ENCODE data around the gene BAHCC1. TPM values are rescaled to one million over a fixed set of nuclear protein-coding genes. Genes with fewer than 3 reads are reported as not detected.

BAHCC1 gene
- total and polyA plus RNA-seq, 2 donors from 2014 or later = 2.6 to 20.5 TPM

DNA sequence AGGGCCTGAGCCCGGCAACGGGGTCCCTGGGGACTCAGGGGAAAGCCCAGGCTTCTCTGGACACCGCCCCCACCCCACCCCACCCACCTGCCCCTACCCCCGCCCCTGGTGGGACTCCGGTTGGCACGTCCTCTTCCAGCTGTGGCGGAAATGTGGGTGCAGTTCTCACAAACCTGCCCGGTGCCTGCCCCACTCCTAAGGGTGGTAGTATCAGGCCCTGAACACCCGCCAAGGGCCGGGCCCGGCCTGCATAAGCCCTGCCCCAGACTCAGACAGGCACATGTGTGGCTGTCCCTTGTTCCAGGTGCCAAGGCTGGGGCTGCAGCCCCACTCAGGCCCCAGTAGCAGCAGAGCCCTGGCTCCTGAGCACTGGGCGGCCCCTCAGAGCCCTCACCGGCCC is 59.2 kb downstream of the BAHCC1 start:
- Histone ChIP-seq H3K27me3 (ENCODE audit: control insufficient read depth, insufficient read depth, low read length) (no peaks in the 10 kb centered on the region), H3K36me3 (ENCODE audit: control insufficient read depth in 2 of 3, insufficient read depth in 3 of 3, low read length in 3 of 3) (no peaks in the 10 kb centered on the region), H3K9ac (ENCODE audit: low read length in 3 of 3) (no peak overlapping the region), H3K4me1 (ENCODE audit: control insufficient read depth in 2 of 3, insufficient read depth in 2 of 3, low read depth in 1 of 3, low read length in 3 of 3) (no peaks in the 10 kb centered on the region), H3K4me3 (ENCODE audit: low read length in 3 of 3) (no peak overlapping the region), H3K9me3 (ENCODE audit: control insufficient read depth in 2 of 3, insufficient read depth in 1 of 3, low read length in 3 of 3) (no peaks in the 10 kb centered on the region), H3K27ac (ENCODE audit: low read depth in 2 of 2, low read length in 2 of 2) (no peak overlapping the region)
- DNase-seq (no peak), FAIRE-seq (no peak)
- intact Hi-C loops (cut with DNase I) = no loop called here
- TF ChIP-seq, protein P1, sequence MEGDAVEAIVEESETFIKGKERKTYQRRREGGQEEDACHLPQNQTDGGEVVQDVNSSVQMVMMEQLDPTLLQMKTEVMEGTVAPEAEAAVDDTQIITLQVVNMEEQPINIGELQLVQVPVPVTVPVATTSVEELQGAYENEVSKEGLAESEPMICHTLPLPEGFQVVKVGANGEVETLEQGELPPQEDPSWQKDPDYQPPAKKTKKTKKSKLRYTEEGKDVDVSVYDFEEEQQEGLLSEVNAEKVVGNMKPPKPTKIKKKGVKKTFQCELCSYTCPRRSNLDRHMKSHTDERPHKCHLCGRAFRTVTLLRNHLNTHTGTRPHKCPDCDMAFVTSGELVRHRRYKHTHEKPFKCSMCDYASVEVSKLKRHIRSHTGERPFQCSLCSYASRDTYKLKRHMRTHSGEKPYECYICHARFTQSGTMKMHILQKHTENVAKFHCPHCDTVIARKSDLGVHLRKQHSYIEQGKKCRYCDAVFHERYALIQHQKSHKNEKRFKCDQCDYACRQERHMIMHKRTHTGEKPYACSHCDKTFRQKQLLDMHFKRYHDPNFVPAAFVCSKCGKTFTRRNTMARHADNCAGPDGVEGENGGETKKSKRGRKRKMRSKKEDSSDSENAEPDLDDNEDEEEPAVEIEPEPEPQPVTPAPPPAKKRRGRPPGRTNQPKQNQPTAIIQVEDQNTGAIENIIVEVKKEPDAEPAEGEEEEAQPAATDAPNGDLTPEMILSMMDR (IDR thresholded peaks at IDR 0.05; ENCODE audit: borderline replicate concordance, extremely low read depth, insufficient read depth) = no peak

DNA sequence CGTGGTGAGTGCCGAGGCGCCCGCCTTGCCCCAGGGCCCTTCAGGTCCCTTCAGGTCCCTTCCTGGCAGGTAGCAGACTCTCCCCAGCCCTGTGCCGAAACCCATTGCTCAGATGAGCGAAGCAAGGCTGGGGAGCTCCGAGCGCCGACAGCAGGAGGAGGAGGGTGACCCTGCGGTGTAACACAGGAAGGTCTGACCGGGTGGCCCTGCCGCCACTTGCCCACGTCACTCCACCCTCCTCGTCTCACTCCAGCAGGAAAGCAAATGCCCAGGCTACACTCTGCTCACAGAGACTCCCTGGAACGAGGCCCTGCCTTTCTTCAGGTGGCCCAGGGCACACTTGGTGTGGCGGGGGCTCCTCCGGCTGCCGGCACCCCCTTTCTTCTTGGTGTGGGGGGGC is 60.1 kb downstream of the BAHCC1 start:
- no peak for FAIRE-seq
- TF ChIP-seq, protein P1 (IDR thresholded peaks at IDR 0.05; ENCODE audit: borderline replicate concordance, extremely low read depth, insufficient read depth) = no peak

DNA sequence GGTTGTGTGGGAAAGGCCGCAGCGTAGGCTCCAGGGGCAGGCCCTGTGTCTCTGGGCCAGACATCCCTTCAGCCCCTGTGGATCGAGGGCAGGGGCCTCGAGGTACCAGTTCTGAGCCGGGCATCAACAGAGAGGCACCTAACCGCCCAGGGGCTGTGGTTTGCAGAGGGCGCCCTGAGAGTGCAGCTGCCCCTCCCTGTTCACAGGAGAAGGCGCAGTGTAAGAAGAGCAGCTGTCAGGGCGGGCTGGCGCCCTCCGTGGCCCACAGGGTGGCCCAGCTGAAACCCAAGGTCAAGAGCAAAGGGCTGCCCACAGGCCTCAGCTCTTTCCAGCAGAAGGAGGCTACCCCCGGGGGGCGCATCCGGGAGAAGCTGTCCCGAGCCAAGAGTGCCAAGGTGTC is 60.8 kb downstream of the BAHCC1 start:
- TF ChIP-seq, protein P1 (IDR thresholded peaks at IDR 0.05; ENCODE audit: borderline replicate concordance, extremely low read depth, insufficient read depth) = no peak
- intact Hi-C loops (cut with DNase I) = no loop called here
- no peak for DNase-seq
- no peaks in the 10 kb centered on the region for H3K27me3 ChIP-seq (ENCODE audit: control insufficient read depth, insufficient read depth, low read length)
- FAIRE-seq = no peak
- H3K9me3 ChIP-seq (ENCODE audit: control insufficient read depth in 2 of 3, insufficient read depth in 1 of 3, low read length in 3 of 3) = no peaks in the 10 kb centered on the region
- H3K36me3 ChIP-seq (ENCODE audit: control insufficient read depth in 2 of 3, insufficient read depth in 3 of 3, low read length in 3 of 3) = no peaks in the 10 kb centered on the region
- H3K4me3 ChIP-seq (ENCODE audit: low read length in 3 of 3) = no peak overlapping the region
- no peak overlapping the region for H3K9ac ChIP-seq (ENCODE audit: low read length in 3 of 3)
- H3K27ac ChIP-seq (ENCODE audit: low read depth in 2 of 2, low read length in 2 of 2) = no peak overlapping the region
- no peaks in the 10 kb centered on the region for H3K4me1 ChIP-seq (ENCODE audit: control insufficient read depth in 2 of 3, insufficient read depth in 2 of 3, low read depth in 1 of 3, low read length in 3 of 3)

More for the DNA sequence above, 60.1 kb downstream of the BAHCC1 start:
- no peak for DNase-seq
- Histone ChIP-seq H3K27me3 (ENCODE audit: control insufficient read depth, insufficient read depth, low read length) (no peaks in the 10 kb centered on the region), H3K27ac (ENCODE audit: low read depth in 2 of 2, low read length in 2 of 2) (no peak overlapping the region), H3K4me1 (ENCODE audit: control insufficient read depth in 2 of 3, insufficient read depth in 2 of 3, low read depth in 1 of 3, low read length in 3 of 3) (no peaks in the 10 kb centered on the region), H3K9ac (ENCODE audit: low read length in 3 of 3) (no peak overlapping the region), H3K4me3 (ENCODE audit: low read length in 3 of 3) (no peak overlapping the region), H3K9me3 (ENCODE audit: control insufficient read depth in 2 of 3, insufficient read depth in 1 of 3, low read length in 3 of 3) (no peaks in the 10 kb centered on the region), H3K36me3 (ENCODE audit: control insufficient read depth in 2 of 3, insufficient read depth in 3 of 3, low read length in 3 of 3) (no peaks in the 10 kb centered on the region)
- intact Hi-C loops (cut with DNase I) = no loop called here

DNA sequence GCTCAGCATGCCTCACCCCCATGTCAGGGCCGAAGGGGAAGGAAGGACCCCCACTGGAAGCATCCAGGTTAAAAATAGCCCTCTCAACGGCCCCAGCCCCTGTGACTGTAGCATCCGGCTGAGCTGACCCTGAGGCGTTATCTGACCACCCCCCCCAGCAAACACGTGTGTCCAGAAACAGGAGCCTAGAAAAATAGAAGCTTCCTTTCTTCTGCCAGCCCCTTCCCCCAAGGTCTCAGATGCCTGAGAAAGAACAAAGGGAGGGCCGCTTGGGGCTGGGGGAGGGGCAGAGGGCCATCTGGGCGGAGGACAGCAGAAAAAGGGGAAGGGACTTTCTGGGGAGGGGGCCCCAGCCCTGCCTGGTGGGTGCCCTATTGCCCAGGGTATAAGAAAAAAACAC is 61.5 kb downstream of the BAHCC1 start:
- intact Hi-C loops (cut with DNase I) = no loop called here
- H3K27me3 ChIP-seq (ENCODE audit: control insufficient read depth, insufficient read depth, low read length) = no peaks in the 10 kb centered on the region
- no peak overlapping the region for H3K27ac ChIP-seq (ENCODE audit: low read depth in 2 of 2, low read length in 2 of 2)
- FAIRE-seq (no peak), DNase-seq (peak in 4 of 5 donors; percentile 80 to 87 (median 82))
- TF ChIP-seq, protein P1 (IDR thresholded peaks at IDR 0.05; ENCODE audit: borderline replicate concordance, extremely low read depth, insufficient read depth) = no peak
- no peaks in the 10 kb centered on the region for H3K9me3 ChIP-seq (ENCODE audit: control insufficient read depth in 2 of 3, insufficient read depth in 1 of 3, low read length in 3 of 3)
- H3K4me3 ChIP-seq (ENCODE audit: low read length in 3 of 3) = no peak overlapping the region
- H3K9ac ChIP-seq (ENCODE audit: low read length in 3 of 3) = no peak overlapping the region
- H3K4me1 ChIP-seq (ENCODE audit: control insufficient read depth in 2 of 3, insufficient read depth in 2 of 3, low read depth in 1 of 3, low read length in 3 of 3) = no peaks in the 10 kb centered on the region
- no peaks in the 10 kb centered on the region for H3K36me3 ChIP-seq (ENCODE audit: control insufficient read depth in 2 of 3, insufficient read depth in 3 of 3, low read length in 3 of 3)
